GM23338 (cell line): ENCODE results near the gene CMIP. TPM values are rescaled to one million over a fixed set of nuclear protein-coding genes. Genes with fewer than 3 reads are reported as not detected.

Source experiments
- ATAC-seq: fragments of 200-7000 bp; cut with Tn5 transposase; 3 replicates; pipeline ENCODE4 v1.9.1; 2020
- DNase-seq: peaks from one replicate; pipeline ENCODE4 v3.0.0-alpha.2; 2015; ENCODE audit warnings: low spot score
- H2AFZ ChIP-seq: fragments of 200-600 bp; sonication (generic); 2 replicates; pipeline ENCODE4 v1.8.0; 2016; ENCODE audit warnings: antibody characterized with exemption, mild to moderate bottlenecking, moderate library complexity
- H3F3A ChIP-seq: fragments of 200-600 bp; sonication (generic); replicated peaks from 2 replicates; pipeline ENCODE4 v1.8.0; 2017; ENCODE audit warnings: antibody characterized with exemption, mixed run types, low read depth
- H3K27ac ChIP-seq: fragments of 200-600 bp; sonication (generic); 2 replicates; pipeline ENCODE4 v1.6.1; 2016; ENCODE audit warnings: low read depth
- H3K27me3 ChIP-seq: fragments of 200-600 bp; sonication (generic); 2 replicates; pipeline ENCODE4 v1.8.0; 2016; ENCODE audit warnings: mild to moderate bottlenecking, mixed run types, moderate library complexity; ENCODE audit not compliant: insufficient read depth
- H3K36me3 ChIP-seq: fragments of 200-600 bp; sonication (generic); 2 replicates; pipeline ENCODE4 v1.8.0; 2016; ENCODE audit warnings: mild to moderate bottlenecking; ENCODE audit not compliant: insufficient read depth
- H3K4me1 ChIP-seq: fragments of 200-600 bp; sonication (generic); 2 replicates; pipeline ENCODE4 v1.8.0; 2016; ENCODE audit warnings: mild to moderate bottlenecking, moderate library complexity; ENCODE audit not compliant: insufficient read depth
- H3K4me2 ChIP-seq: fragments of 200-600 bp; sonication (generic); 2 replicates; pipeline ENCODE4 v1.7.1; 2017; ENCODE audit warnings: mixed run types
- H3K4me3 ChIP-seq: fragments of 200-600 bp; sonication (generic); 2 replicates; pipeline ENCODE4 v1.6.1; 2016; ENCODE audit warnings: mixed run types
- H3K79me2 ChIP-seq: fragments of 200-600 bp; sonication (generic); replicated peaks from 2 replicates; pipeline ENCODE4 v1.8.0; 2017; ENCODE audit warnings: mild to moderate bottlenecking; ENCODE audit not compliant: insufficient read depth
- H3K9me2 ChIP-seq: fragments of 200-600 bp; sonication (generic); 2 replicates; pipeline ENCODE4 v1.8.0; 2017; ENCODE audit not compliant: insufficient read depth
- H4K20me1 ChIP-seq: fragments of 200-600 bp; sonication (generic); replicated peaks from 2 replicates; pipeline ENCODE4 v1.8.0; 2017; ENCODE audit warnings: mild to moderate bottlenecking; ENCODE audit not compliant: insufficient read depth
- H3K27ac Mint-ChIP-seq: 2 replicates; pipeline ENCODE4 v1.8.0; 2020; ENCODE audit warnings: inconsistent platforms, mild to moderate bottlenecking, moderate library complexity, mixed read lengths
- H3K27me3 Mint-ChIP-seq: 3 replicates; pipeline ENCODE4 v1.8.0; 2022; ENCODE audit warnings: low read depth, mild to moderate bottlenecking, moderate library complexity, mixed read lengths, inconsistent platforms; ENCODE audit not compliant: insufficient read depth, poor library complexity
- H3K36me3 Mint-ChIP-seq: 3 replicates; pipeline ENCODE4 v1.8.0; 2021; ENCODE audit warnings: low read depth, mild to moderate bottlenecking, inconsistent platforms, moderate library complexity, mixed read lengths
- H3K4me1 Mint-ChIP-seq: 3 replicates; pipeline ENCODE4 v1.8.0; 2020; ENCODE audit warnings: mild to moderate bottlenecking, inconsistent platforms, mixed read lengths
- H3K4me3 Mint-ChIP-seq: 3 replicates; pipeline ENCODE4 v1.8.0; 2021; ENCODE audit warnings: moderate library complexity, mild to moderate bottlenecking, inconsistent platforms, mixed read lengths
- H3K9me3 Mint-ChIP-seq: 3 replicates; pipeline ENCODE4 v1.8.0; 2020; ENCODE audit warnings: moderate library complexity, mild to moderate bottlenecking, inconsistent platforms, mixed read lengths
- CREB1 ChIP-seq: fragments of 250-450 bp; sonication (Bioruptor Pico); IDR thresholded peaks from 2 replicates; pipeline ENCODE4 v1.5.0; 2020; ENCODE audit warnings: low read depth, mild to moderate bottlenecking, moderate library complexity
- NANOG ChIP-seq: IDR thresholded peaks from 2 replicates; pipeline ENCODE4 v1.6.1; 2016; ENCODE audit warnings: antibody characterized with exemption, borderline replicate concordance
- polyA plus RNA-seq: library from polyadenylated mRNA; unstranded; fragments of >200 nt; fragmentation: Nextera tagmentation; extraction: Ambion mirVana; gene quantifications from 2 replicates; pipeline ENCODE4 v1.2.1, GENCODE V29; 2016
- total RNA-seq: library from RNA; depleted of rRNA; stranded (reverse); fragments of >200 nt; shearing (Covaris generic); gene quantifications from 2 replicates; pipeline ENCODE4 v1.2.3, GENCODE V29; 2014
- TF ChIP-seq, protein P1 (sequence below): IDR thresholded peaks from one replicate; pipeline ENCODE4 v1.6.1; 2018; ENCODE audit warnings: antibody characterized with exemption; ENCODE audit not compliant: unreplicated experiment
- TF ChIP-seq, protein P2 (sequence below): fragments of 250-450 bp; sonication (Bioruptor Pico); IDR thresholded peaks from 2 replicates; pipeline ENCODE4 v1.5.0; 2020; ENCODE audit warnings: mild to moderate bottlenecking, moderate library complexity

CMIP gene
- total and polyA plus RNA-seq, 2 experiments from 2014 or later, result 9.5 to 62.3 TPM

DNA sequence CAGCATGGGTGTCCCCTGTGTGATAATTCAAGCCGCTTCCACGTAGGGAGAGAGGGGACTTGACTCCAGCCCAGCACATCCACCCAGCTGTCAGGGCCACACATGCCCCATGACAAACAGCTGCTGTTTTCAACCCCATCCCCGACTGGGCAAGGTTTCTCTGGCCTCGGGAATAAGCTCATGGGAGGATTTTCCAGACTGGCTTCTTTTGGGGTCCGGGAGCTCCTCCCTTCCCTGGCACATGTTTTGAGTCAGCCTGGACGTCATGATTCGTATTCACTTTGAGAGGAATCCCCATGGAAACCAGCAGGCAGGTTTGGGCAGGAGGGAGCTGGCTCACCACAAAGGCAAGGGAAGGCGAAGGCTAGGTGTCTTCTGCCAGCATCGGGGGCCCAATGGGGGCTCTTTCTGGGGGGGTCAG, 156.4 kb downstream of the CMIP start:
- Mint-ChIP-seq H3K36me3 (no peaks in the 10 kb centered on the region), H3K9me3 (no peaks in the 10 kb centered on the region; the same call in 2 of the 3 replicates), H3K27me3 (peaks cover 8% of the 10 kb centered on the region), H3K4me3 (no peak overlapping the region), H3K4me1 (peaks cover 34% of the 10 kb centered on the region), H3K27ac (no peak overlapping the region)
- Histone ChIP-seq H4K20me1 (peaks cover 35% of the 10 kb centered on the region), H3K4me2 (no peak overlapping the region), H3F3A (no peaks in the 10 kb centered on the region), H3K4me1 (peaks cover 4% of the 10 kb centered on the region), H3K36me3 (no peaks in the 10 kb centered on the region), H3K27me3 (no peaks in the 10 kb centered on the region), H3K9me2 (no peaks in the 10 kb centered on the region), H3K27ac (no peak overlapping the region), H3K79me2 (peaks cover 70% of the 10 kb centered on the region), H3K4me3 (no peak overlapping the region), H2AFZ (no peak overlapping the region)
- ATAC-seq (no peak), DNase-seq (no peak)
- TF ChIP-seq CREB1 (CRISPR knock-in tag) (no peak), NANOG (no peak)
- TF ChIP-seq, protein P1, sequence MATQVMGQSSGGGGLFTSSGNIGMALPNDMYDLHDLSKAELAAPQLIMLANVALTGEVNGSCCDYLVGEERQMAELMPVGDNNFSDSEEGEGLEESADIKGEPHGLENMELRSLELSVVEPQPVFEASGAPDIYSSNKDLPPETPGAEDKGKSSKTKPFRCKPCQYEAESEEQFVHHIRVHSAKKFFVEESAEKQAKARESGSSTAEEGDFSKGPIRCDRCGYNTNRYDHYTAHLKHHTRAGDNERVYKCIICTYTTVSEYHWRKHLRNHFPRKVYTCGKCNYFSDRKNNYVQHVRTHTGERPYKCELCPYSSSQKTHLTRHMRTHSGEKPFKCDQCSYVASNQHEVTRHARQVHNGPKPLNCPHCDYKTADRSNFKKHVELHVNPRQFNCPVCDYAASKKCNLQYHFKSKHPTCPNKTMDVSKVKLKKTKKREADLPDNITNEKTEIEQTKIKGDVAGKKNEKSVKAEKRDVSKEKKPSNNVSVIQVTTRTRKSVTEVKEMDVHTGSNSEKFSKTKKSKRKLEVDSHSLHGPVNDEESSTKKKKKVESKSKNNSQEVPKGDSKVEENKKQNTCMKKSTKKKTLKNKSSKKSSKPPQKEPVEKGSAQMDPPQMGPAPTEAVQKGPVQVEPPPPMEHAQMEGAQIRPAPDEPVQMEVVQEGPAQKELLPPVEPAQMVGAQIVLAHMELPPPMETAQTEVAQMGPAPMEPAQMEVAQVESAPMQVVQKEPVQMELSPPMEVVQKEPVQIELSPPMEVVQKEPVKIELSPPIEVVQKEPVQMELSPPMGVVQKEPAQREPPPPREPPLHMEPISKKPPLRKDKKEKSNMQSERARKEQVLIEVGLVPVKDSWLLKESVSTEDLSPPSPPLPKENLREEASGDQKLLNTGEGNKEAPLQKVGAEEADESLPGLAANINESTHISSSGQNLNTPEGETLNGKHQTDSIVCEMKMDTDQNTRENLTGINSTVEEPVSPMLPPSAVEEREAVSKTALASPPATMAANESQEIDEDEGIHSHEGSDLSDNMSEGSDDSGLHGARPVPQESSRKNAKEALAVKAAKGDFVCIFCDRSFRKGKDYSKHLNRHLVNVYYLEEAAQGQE, result no peak
- TF ChIP-seq, protein P2, sequence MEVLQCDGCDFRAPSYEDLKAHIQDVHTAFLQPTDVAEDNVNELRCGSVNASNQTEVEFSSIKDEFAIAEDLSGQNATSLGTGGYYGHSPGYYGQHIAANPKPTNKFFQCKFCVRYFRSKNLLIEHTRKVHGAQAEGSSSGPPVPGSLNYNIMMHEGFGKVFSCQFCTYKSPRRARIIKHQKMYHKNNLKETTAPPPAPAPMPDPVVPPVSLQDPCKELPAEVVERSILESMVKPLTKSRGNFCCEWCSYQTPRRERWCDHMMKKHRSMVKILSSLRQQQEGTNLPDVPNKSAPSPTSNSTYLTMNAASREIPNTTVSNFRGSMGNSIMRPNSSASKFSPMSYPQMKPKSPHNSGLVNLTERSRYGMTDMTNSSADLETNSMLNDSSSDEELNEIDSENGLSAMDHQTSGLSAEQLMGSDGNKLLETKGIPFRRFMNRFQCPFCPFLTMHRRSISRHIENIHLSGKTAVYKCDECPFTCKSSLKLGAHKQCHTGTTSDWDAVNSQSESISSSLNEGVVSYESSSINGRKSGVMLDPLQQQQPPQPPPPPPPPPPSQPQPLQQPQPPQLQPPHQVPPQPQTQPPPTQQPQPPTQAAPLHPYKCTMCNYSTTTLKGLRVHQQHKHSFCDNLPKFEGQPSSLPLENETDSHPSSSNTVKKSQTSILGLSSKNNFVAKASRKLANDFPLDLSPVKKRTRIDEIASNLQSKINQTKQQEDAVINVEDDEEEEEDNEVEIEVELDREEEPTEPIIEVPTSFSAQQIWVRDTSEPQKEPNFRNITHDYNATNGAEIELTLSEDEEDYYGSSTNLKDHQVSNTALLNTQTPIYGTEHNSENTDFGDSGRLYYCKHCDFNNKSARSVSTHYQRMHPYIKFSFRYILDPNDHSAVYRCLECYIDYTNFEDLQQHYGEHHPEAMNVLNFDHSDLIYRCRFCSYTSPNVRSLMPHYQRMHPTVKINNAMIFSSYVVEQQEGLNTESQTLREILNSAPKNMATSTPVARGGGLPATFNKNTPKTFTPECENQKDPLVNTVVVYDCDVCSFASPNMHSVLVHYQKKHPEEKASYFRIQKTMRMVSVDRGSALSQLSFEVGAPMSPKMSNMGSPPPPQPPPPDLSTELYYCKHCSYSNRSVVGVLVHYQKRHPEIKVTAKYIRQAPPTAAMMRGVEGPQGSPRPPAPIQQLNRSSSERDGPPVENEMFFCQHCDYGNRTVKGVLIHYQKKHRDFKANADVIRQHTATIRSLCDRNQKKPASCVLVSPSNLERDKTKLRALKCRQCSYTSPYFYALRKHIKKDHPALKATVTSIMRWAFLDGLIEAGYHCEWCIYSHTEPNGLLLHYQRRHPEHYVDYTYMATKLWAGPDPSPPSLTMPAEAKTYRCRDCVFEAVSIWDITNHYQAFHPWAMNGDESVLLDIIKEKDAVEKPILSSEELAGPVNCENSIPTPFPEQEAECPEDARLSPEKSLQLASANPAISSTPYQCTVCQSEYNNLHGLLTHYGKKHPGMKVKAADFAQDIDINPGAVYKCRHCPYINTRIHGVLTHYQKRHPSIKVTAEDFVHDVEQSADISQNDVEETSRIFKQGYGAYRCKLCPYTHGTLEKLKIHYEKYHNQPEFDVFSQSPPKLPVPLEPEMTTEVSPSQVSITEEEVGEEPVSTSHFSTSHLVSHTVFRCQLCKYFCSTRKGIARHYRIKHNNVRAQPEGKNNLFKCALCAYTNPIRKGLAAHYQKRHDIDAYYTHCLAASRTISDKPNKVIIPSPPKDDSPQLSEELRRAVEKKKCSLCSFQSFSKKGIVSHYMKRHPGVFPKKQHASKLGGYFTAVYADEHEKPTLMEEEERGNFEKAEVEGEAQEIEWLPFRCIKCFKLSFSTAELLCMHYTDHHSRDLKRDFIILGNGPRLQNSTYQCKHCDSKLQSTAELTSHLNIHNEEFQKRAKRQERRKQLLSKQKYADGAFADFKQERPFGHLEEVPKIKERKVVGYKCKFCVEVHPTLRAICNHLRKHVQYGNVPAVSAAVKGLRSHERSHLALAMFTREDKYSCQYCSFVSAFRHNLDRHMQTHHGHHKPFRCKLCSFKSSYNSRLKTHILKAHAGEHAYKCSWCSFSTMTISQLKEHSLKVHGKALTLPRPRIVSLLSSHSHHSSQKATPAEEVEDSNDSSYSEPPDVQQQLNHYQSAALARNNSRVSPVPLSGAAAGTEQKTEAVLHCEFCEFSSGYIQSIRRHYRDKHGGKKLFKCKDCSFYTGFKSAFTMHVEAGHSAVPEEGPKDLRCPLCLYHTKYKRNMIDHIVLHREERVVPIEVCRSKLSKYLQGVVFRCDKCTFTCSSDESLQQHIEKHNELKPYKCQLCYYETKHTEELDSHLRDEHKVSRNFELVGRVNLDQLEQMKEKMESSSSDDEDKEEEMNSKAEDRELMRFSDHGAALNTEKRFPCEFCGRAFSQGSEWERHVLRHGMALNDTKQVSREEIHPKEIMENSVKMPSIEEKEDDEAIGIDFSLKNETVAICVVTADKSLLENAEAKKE (CRISPR knock-in tag), result no peak
